ENCODE results near the gene ADCY6. TPM values are rescaled to one million over a fixed set of nuclear protein-coding genes. Genes with fewer than 3 reads are reported as not detected.

ADCY6 gene
- total RNA-seq, 1 donor from 2014 or later = 69.2 TPM

- Mint-ChIP-seq H3K27ac (no peak overlapping the region), H3K4me3 (no peak overlapping the region), H3K4me1 (no peaks in the 10 kb centered on the region), H3K9me3 (no peaks in the 10 kb centered on the region), H3K36me3 (peaks cover 39% of the 10 kb centered on the region), H3K27me3 (ENCODE audit: low read depth) (no peaks in the 10 kb centered on the region)
- TF ChIP-seq CTCF (IDR thresholded peaks at IDR 0.05; ENCODE audit: unreplicated experiment) = no peak
- DNase-seq (ENCODE audit: low spot score in 2 of 2, unreplicated experiment in 2 of 2) = no peak
Measured at GRCh38 chr12:48770756-48771155, 18.1 kb downstream of the ADCY6 start.

DNA sequence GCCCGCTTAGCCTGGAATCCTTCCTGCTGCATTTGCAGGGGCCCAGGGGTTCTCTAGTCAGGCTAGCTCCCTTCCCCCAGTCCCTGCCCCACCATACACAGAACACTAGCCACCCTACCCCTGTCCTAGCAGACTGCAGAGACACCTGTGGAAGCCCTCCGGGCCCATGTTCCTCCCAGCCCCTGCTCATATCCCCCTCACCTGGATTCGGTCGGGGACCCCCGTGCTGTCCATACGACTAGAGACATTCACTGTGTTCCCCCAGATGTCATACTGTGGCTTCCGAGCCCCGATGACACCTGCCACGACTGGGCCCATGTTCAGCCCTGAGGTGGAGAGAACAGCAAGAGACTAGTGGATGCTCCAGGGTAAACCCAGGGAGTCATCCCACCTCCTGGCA, 20.2 kb downstream of the ADCY6 start:
- Mint-ChIP-seq H3K9me3 (no peaks in the 10 kb centered on the region), H3K4me1 (no peaks in the 10 kb centered on the region), H3K27me3 (ENCODE audit: low read depth) (no peaks in the 10 kb centered on the region), H3K27ac (no peak overlapping the region), H3K36me3 (peaks cover 36% of the 10 kb centered on the region), H3K4me3 (no peak overlapping the region)
- TF ChIP-seq CTCF (IDR thresholded peaks at IDR 0.05; ENCODE audit: unreplicated experiment) = no peak
- no peak for DNase-seq (ENCODE audit: low spot score in 2 of 2, unreplicated experiment in 2 of 2)

GRCh38 chr12:48768147-48768546, 20.7 kb downstream of the ADCY6 start:
- no peak overlapping the region for H3K27ac Mint-ChIP-seq
- no peaks in the 10 kb centered on the region for H3K9me3 Mint-ChIP-seq

DNA sequence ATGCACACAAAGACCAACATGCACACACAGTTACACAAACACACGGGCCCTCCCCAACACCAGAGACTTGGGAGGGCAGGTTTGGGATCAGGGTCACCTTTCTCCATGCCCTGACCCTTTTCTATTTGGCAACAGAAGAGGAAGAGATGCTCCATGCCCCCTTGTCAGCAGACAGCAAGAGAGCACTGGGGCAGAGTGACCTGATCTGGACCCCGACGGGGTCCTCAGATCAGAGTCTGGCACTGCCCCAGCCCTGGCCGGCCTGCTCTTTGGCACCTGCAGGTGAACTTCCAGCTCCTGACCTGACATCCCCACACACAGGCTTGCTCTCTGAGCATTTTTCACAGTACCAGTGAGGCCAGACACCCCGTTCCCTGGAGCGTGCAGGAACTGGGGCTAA, 21.4 kb downstream of the ADCY6 start:
- H3K9me3 Mint-ChIP-seq = no peaks in the 10 kb centered on the region
- no peak overlapping the region for H3K4me3 Mint-ChIP-seq
- DNase-seq (ENCODE audit: low spot score in 2 of 2, unreplicated experiment in 2 of 2) = no peak
- H3K27ac Mint-ChIP-seq = no peak overlapping the region
- no peaks in the 10 kb centered on the region for H3K27me3 Mint-ChIP-seq (ENCODE audit: low read depth)
- peaks cover 33% of the 10 kb centered on the region for H3K36me3 Mint-ChIP-seq
- H3K4me1 Mint-ChIP-seq = no peaks in the 10 kb centered on the region
- no peak for TF ChIP-seq CTCF (IDR thresholded peaks at IDR 0.05; ENCODE audit: unreplicated experiment)

More at GRCh38 chr12:48768147-48768546, 20.7 kb downstream of the ADCY6 start:
- TF ChIP-seq CTCF (IDR thresholded peaks at IDR 0.05; ENCODE audit: unreplicated experiment) = no peak
- no peaks in the 10 kb centered on the region for H3K4me1 Mint-ChIP-seq
- DNase-seq (ENCODE audit: low spot score in 2 of 2, unreplicated experiment in 2 of 2) = no peak
- H3K27me3 Mint-ChIP-seq (ENCODE audit: low read depth) = no peaks in the 10 kb centered on the region
- peaks cover 33% of the 10 kb centered on the region for H3K36me3 Mint-ChIP-seq
- no peak overlapping the region for H3K4me3 Mint-ChIP-seq

DNA sequence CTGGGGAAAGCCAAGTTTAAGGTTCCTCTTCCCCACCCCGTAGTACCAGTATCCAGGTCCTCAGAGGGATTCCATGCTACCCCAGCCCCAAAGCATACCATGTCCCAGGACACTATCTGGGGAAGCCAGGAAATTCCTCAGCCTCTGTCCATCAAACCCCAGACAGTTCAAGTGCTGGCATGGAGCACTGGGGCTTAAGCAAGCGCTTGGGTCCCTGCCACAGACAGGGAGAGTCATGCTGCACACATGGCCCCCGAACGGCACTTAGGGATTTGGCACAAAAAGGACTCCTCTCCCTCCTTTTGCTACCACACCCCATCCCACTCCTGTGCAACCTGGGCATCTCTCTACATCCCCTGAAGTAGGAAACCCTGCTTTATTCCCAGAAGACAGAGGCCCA, 21.8 kb downstream of the ADCY6 start:
- DNase-seq (ENCODE audit: low spot score in 2 of 2, unreplicated experiment in 2 of 2) = no peak
- no peak overlapping the region for H3K4me3 Mint-ChIP-seq
- H3K36me3 Mint-ChIP-seq = peaks cover 32% of the 10 kb centered on the region
- TF ChIP-seq CTCF (IDR thresholded peaks at IDR 0.05; ENCODE audit: unreplicated experiment) = no peak
- H3K9me3 Mint-ChIP-seq = no peaks in the 10 kb centered on the region
- H3K27me3 Mint-ChIP-seq (ENCODE audit: low read depth) = no peaks in the 10 kb centered on the region
- H3K4me1 Mint-ChIP-seq = no peaks in the 10 kb centered on the region
- H3K27ac Mint-ChIP-seq = no peak overlapping the region

DNA sequence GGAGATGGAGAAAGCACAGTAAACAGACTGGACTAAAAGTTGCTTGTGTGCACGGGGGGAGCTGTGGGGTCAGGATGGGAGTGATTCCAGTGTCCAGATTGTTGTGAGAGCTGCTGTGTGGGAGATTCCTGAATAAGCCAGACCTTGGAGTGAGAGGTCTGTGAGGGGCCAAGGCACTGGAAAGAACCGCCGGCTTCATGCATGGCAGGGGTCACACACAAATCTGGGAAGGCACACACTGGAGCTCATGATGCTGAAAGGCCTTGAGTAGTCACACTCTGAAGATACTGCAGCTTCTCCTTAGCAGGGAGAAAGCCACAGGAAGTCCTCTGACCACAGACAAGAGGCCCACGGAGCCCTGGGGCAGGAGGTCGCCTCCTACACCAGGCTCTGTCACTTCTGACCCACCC, 23.1 kb downstream of the ADCY6 start:
- Mint-ChIP-seq H3K36me3 (peaks cover 20% of the 10 kb centered on the region), H3K4me1 (no peaks in the 10 kb centered on the region), H3K27ac (no peak overlapping the region), H3K9me3 (no peaks in the 10 kb centered on the region), H3K4me3 (no peak overlapping the region), H3K27me3 (ENCODE audit: low read depth) (no peaks in the 10 kb centered on the region)
- TF ChIP-seq CTCF (IDR thresholded peaks at IDR 0.05; ENCODE audit: unreplicated experiment) = no peak
- no peak for DNase-seq (ENCODE audit: low spot score in 2 of 2, unreplicated experiment in 2 of 2)
